ENCODE measurements around the gene JAG1. TPM values are rescaled to one million over a fixed set of nuclear protein-coding genes. Genes with fewer than 3 reads are reported as not detected.

The JAG1 gene
- total RNA-seq, 2 donors from 2014 or later: 30.9 to 32.8 TPM

DNA sequence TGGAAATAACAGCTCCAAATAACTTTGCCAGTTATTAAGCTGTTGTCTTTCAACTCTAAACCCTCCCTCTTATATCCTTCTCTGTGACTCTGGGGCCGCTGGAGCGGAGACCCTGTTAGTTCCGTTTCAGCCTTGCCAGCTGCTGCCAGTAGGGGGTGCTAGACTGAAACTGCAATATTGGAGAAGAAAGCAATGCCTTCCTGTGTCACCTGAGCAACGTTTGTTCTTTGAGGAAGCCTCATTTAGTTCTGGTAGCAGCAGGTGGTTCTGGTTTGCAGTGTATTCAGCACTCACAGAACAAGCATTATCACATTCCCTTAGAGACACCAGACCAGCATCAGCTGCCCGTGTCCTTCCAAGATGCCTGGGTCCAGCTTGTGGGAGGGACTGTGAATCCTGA lies 22.9 kb upstream of the JAG1 start:
- Histone ChIP-seq H3K27ac (no peak overlapping the region), H3K27me3 (no peaks in the 10 kb centered on the region), H3K9me3 (no peaks in the 10 kb centered on the region), H3K36me3 (no peaks in the 10 kb centered on the region), H3K4me3 (no peak overlapping the region), H3K4me1 (no peaks in the 10 kb centered on the region)
- no peak for DNase-seq (ENCODE audit: low spot score)
- peak in 1 of 2 donors; percentile 49 for TF ChIP-seq CTCF (IDR thresholded peaks at IDR 0.05)

- Histone ChIP-seq H3K36me3 (no peaks in the 10 kb centered on the region), H3K4me1 (no peaks in the 10 kb centered on the region), H3K9me3 (no peaks in the 10 kb centered on the region), H3K27ac (no peak overlapping the region), H3K4me3 (no peak overlapping the region), H3K27me3 (no peaks in the 10 kb centered on the region)
- TF ChIP-seq CTCF (IDR thresholded peaks at IDR 0.05): no peak
- DNase-seq (ENCODE audit: low spot score): no peak
Measured at GRCh38 chr20:10689385-10689784, 15.6 kb upstream of the JAG1 start.

DNA sequence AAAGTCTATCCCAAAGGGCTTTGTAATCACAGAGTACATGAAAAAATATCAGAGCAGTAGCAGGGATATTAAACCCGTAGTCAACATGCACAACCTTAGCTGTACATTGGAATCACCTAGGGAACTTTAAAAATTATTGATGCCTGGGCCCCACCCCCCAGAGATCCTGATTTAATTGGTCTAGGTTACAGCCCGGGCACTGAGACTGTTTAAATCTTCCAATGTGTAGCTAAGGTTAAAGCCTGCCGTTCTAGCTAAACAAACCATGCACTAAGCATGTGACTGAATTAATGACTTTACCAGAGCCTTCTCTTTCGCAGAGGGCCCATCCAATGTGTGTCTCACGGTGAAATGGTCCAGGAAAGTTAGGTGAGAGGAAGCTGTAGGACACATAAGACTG lies 14.1 kb upstream of the JAG1 start:
- no peaks in the 10 kb centered on the region for H3K4me1 ChIP-seq
- DNase-seq (ENCODE audit: low spot score): no peak
- no peak overlapping the region for H3K27ac ChIP-seq
- H3K4me3 ChIP-seq: no peak overlapping the region
- TF ChIP-seq CTCF (IDR thresholded peaks at IDR 0.05): no peak
- H3K27me3 ChIP-seq: no peaks in the 10 kb centered on the region
- H3K9me3 ChIP-seq: no peaks in the 10 kb centered on the region
- no peaks in the 10 kb centered on the region for H3K36me3 ChIP-seq

- Histone ChIP-seq H3K9me3 (no peaks in the 10 kb centered on the region), H3K4me3 (no peak overlapping the region), H3K4me1 (no peaks in the 10 kb centered on the region), H3K27me3 (no peaks in the 10 kb centered on the region), H3K27ac (no peak overlapping the region), H3K36me3 (no peaks in the 10 kb centered on the region)
- TF ChIP-seq CTCF (IDR thresholded peaks at IDR 0.05): no peak
- no peak for DNase-seq (ENCODE audit: low spot score)
Measured at GRCh38 chr20:10686356-10687133, 12.7 kb upstream of the JAG1 start.

- TF ChIP-seq CTCF (IDR thresholded peaks at IDR 0.05): no peak
- Histone ChIP-seq H3K36me3 (no peaks in the 10 kb centered on the region), H3K27ac (no peak overlapping the region), H3K27me3 (no peaks in the 10 kb centered on the region), H3K4me1 (no peaks in the 10 kb centered on the region), H3K9me3 (no peaks in the 10 kb centered on the region), H3K4me3 (no peak overlapping the region)
- DNase-seq (ENCODE audit: low spot score): no peak
Measured at GRCh38 chr20:10683537-10683936, 9.7 kb upstream of the JAG1 start.

- no peaks in the 10 kb centered on the region for H3K27me3 ChIP-seq
- DNase-seq (ENCODE audit: low spot score): no peak
- no peak overlapping the region for H3K27ac ChIP-seq
- no peak overlapping the region for H3K4me3 ChIP-seq
- TF ChIP-seq CTCF (IDR thresholded peaks at IDR 0.05): no peak
- H3K9me3 ChIP-seq: no peaks in the 10 kb centered on the region
- H3K36me3 ChIP-seq: no peaks in the 10 kb centered on the region
- H3K4me1 ChIP-seq: no peaks in the 10 kb centered on the region
Measured at GRCh38 chr20:10682939-10683338, 9.1 kb upstream of the JAG1 start.

Measured in right atrium auricular region (tissue), 2 donors.